Transverse colon (tissue), 4 donors: ENCODE measurements around the gene EFNA4.
A peak's percentile ranks its signal among the peaks of the same experiment; 100 is the strongest.

ENCODE experiments used
- CTCF ChIP-seq, 5 experiments: fragments of 200-600 bp in 3 of 5; fragments of 450-650 bp in 2 of 5; sonication (generic) in 3 of 5; IDR thresholded peaks; 1 replicate in 2 of 5; 2 replicates in 3 of 5; pipeline ENCODE4 v1.5.1; 2016 to 2017; ENCODE audit warnings: antibody characterized with exemption in 5 of 5, inconsistent platforms in 3 of 5, mild to moderate bottlenecking in 2 of 5, moderate library complexity in 1 of 5
- EP300 ChIP-seq: sonication (generic); formaldehyde crosslinking; IDR thresholded peaks from one replicate; pipeline ENCODE4 v1.6.1; 2017; ENCODE audit warnings: antibody characterized with exemption, low read depth
- POLR2A ChIP-seq: fragments of 450-650 bp; IDR thresholded peaks from one replicate; pipeline ENCODE4 v1.6.1; 2016; ENCODE audit warnings: antibody characterized with exemption, mild to moderate bottlenecking, moderate library complexity
- POLR2AphosphoS5 ChIP-seq, 3 donors: sonication (generic); formaldehyde crosslinking; IDR thresholded peaks; one replicate each; pipeline ENCODE4 v1.6.1; 2016; ENCODE audit warnings: antibody characterized with exemption in 3 of 3

DNA sequence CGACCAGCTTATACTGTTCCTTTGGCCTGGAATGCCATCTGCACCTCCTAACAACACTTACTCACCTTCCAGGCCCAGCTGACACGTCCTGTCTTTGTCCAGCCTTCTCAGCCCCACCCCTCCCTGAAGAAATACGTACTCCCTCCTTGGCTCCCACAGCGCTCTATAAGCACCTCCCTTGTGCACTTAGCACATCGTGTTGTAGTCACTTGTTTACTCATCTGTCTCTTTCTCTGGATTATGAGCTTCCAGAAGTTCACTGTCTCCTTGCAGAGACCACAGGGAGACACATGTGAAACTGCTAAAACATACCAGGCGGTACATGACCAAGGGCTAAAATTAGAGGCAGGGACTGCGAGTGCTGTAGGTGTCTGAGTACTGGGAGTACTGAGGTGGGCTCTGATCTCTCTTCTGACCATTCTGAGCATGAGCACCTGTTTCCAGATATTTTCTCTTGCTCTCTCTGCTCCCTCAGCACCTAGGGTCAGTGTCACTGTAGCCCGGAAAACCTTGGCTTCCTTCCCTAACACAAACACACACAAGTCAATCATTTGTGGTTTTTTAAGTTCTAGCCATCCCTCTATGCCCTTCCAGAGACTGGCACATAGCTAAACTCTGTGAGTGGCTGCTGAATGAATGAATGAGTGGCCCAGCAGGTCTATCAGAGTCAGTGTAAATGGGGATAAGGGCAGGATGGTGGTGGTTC lies 24.8 kb upstream of the EFNA4 start:
- TF ChIP-seq CTCF (IDR thresholded peaks at IDR 0.05): no peak
- TF ChIP-seq POLR2A: peak; percentile 65
- TF ChIP-seq POLR2AphosphoS5 (IDR thresholded peaks at IDR 0.05): peak; percentile 11 to 82 (median 81)
- no peak for TF ChIP-seq EP300
